Measurements from ENCODE around the gene OPA3. TPM values are rescaled to one million over a fixed set of nuclear protein-coding genes. Genes with fewer than 3 reads are reported as not detected.

OPA3 gene
- total RNA-seq, 1 experiment from 2014 or later, result 11.1 TPM

- DNase-seq (ENCODE audit: low read depth, low spot score) (no peak), ATAC-seq (no peak)
- POLR2A ChIA-PET, result no interaction called here
- H4K20me1 ChIP-seq (ENCODE audit: insufficient read depth), result no peaks in the 10 kb centered on the region
- no peak overlapping the region for H3K9ac ChIP-seq (ENCODE audit: low read length)
- H3K9me2 ChIP-seq (ENCODE audit: insufficient read depth), result no peaks in the 10 kb centered on the region
- no peak overlapping the region for H2AFZ ChIP-seq (ENCODE audit: low read depth, low read length, poor library complexity, severe bottlenecking)
- peaks cover 29 to 41% of the 10 kb centered on the region in 2 experiments; a peak in 3 of 4 replicates for H3K4me1 ChIP-seq (ENCODE audit: control insufficient read depth in 1 of 2, insufficient read depth in 2 of 2, low read length in 2 of 2)
- no peak overlapping the region for H3K4me2 ChIP-seq (ENCODE audit: low read length)
- no peaks in the 10 kb centered on the region for H3K79me2 ChIP-seq (ENCODE audit: insufficient read depth, low read length)
- H3K36me3 ChIP-seq (ENCODE audit: control insufficient read depth in 1 of 2, insufficient read depth in 2 of 2, low read length in 2 of 2), result no peaks in the 10 kb centered on the region
- H3K27ac ChIP-seq (ENCODE audit: low read depth, low read length), result no peak overlapping the region
- no TSS peak for BruUV-seq (replicated peaks)
- H3K4me3 ChIP-seq (replicated peaks in 1 of 2; ENCODE audit: low read depth in 1 of 2, low read length in 2 of 2), result no peak overlapping the region
- no peaks in the 10 kb centered on the region for H3K9me3 ChIP-seq (ENCODE audit: control insufficient read depth in 1 of 2, insufficient read depth in 1 of 2, low read depth in 1 of 2, low read length in 2 of 2)
- CTCF ChIA-PET, result no interaction called here
- H3K27me3 ChIP-seq (ENCODE audit: insufficient read depth, low read length), result no peaks in the 10 kb centered on the region
- intact Hi-C loops (cut with micrococcal nuclease), result no loop called here
- no peak for TF ChIP-seq POLR2AphosphoS5 (IDR thresholded peaks at IDR 0.05; ENCODE audit: low read depth, low read length)
- TF ChIP-seq CBX3 (IDR thresholded peaks at IDR 0.05; ENCODE audit: low read depth), result no peak
- RAD21 ChIA-PET (ENCODE audit: low non-redundant PET in 1 of 2, low total read pairs in 2 of 2, uncharacterized antibody in 2 of 2, unreplicated experiment in 2 of 2), result no interaction called here
These were observed 82.9 kb downstream of the OPA3 start for GRCh38 chr19:45501730-45502014.

- ChIA-PET CTCF (no interaction called here), POLR2A (no interaction called here), RAD21 (ENCODE audit: low non-redundant PET in 1 of 2, low total read pairs in 2 of 2, uncharacterized antibody in 2 of 2, unreplicated experiment in 2 of 2) (no interaction called here)
- no peaks in the 10 kb centered on the region for H3K9me3 ChIP-seq (ENCODE audit: control insufficient read depth in 1 of 2, insufficient read depth in 1 of 2, low read depth in 1 of 2, low read length in 2 of 2)
- no peak for DNase-seq (ENCODE audit: low read depth, low spot score)
- H3K36me3 ChIP-seq (ENCODE audit: control insufficient read depth in 1 of 2, insufficient read depth in 2 of 2, low read length in 2 of 2), result no peaks in the 10 kb centered on the region
- H3K9me2 ChIP-seq (ENCODE audit: insufficient read depth), result no peaks in the 10 kb centered on the region
- H3K27ac ChIP-seq (ENCODE audit: low read depth, low read length), result no peak overlapping the region
- H3K4me1 ChIP-seq (ENCODE audit: control insufficient read depth in 1 of 2, insufficient read depth in 2 of 2, low read length in 2 of 2), result peaks cover 29 to 44% of the 10 kb centered on the region in 2 experiments; a peak in 3 of 4 replicates
- no TSS peak for BruUV-seq (replicated peaks)
- H2AFZ ChIP-seq (ENCODE audit: low read depth, low read length, poor library complexity, severe bottlenecking), result no peak overlapping the region
- H3K79me2 ChIP-seq (ENCODE audit: insufficient read depth, low read length), result no peaks in the 10 kb centered on the region
- ATAC-seq, result no peak
- H3K27me3 ChIP-seq (ENCODE audit: insufficient read depth, low read length), result peaks cover 1% of the 10 kb centered on the region; the same call in 1 of the 2 replicates
- H3K4me2 ChIP-seq (ENCODE audit: low read length), result no peak overlapping the region
- no peak overlapping the region for H3K4me3 ChIP-seq (replicated peaks in 1 of 2; ENCODE audit: low read depth in 1 of 2, low read length in 2 of 2)
- intact Hi-C loops (cut with micrococcal nuclease), result no loop called here
- TF ChIP-seq CTCF (IDR thresholded peaks at IDR 0.05 in 2 of 3, conservative IDR thresholded peaks at IDR 0.05 in 1 of 3; ENCODE audit: borderline replicate concordance in 1 of 3, insufficient read depth in 1 of 3, low read depth in 2 of 3, low read length in 2 of 3), result no peak
- no peak for TF ChIP-seq EZH2 (IDR thresholded peaks at IDR 0.05)
- TF ChIP-seq FOSL1 (IDR thresholded peaks at IDR 0.05; ENCODE audit: low read depth), result no peak
- no peaks in the 10 kb centered on the region for H4K20me1 ChIP-seq (ENCODE audit: insufficient read depth)
- H3K9ac ChIP-seq (ENCODE audit: low read length), result no peak overlapping the region
These were observed 83.5 kb downstream of the OPA3 start for GRCh38 chr19:45500918-45501729.
